Tibial nerve (tissue), 4 donors: ENCODE measurements around the gene PMPCA. TPM values are rescaled to one million over a fixed set of nuclear protein-coding genes. Genes with fewer than 3 reads are reported as not detected.

Source experiments
- DNase-seq, 2 donors: peaks; one replicate each; pipeline ENCODE4 v3.0.0-alpha.2; 2019; ENCODE audit warnings: low spot score in 2 of 2
- H3K27ac ChIP-seq, 4 donors: fragments of 200-600 bp; sonication (generic) in 3 of 4; one replicate each; pipeline ENCODE4 v1.5.1; 2017 to 2019; ENCODE audit warnings: mild to moderate bottlenecking in 1 of 4
- H3K27me3 ChIP-seq, 2 donors: fragments of 200-600 bp; sonication (generic) in 1 of 2; one replicate each; pipeline versions ENCODE4 v1.5.1 to v1.6.0; 2017 to 2019
- H3K36me3 ChIP-seq, 3 donors: fragments of 200-600 bp; sonication (generic); one replicate each; pipeline ENCODE4 v1.5.1; 2018 to 2019
- H3K4me1 ChIP-seq, 4 donors: fragments of 200-600 bp; sonication (generic) in 3 of 4; one replicate each; pipeline ENCODE4 v1.5.1; 2017 to 2019
- H3K4me3 ChIP-seq, 4 donors: fragments of 200-600 bp; sonication (generic) in 3 of 4; one replicate each; pipeline ENCODE4 v1.5.1; 2017 to 2019; ENCODE audit warnings: mild to moderate bottlenecking in 1 of 4, moderate library complexity in 1 of 4
- H3K9me3 ChIP-seq, 4 donors: fragments of 200-600 bp; sonication (generic) in 3 of 4; one replicate each; pipeline ENCODE4 v1.5.1; 2017 to 2019
- EP300 ChIP-seq, 2 donors: sonication (generic); formaldehyde crosslinking; IDR thresholded peaks; one replicate each; pipeline ENCODE4 v1.6.1; 2017; ENCODE audit warnings: antibody characterized with exemption in 2 of 2, mild to moderate bottlenecking in 1 of 2
- POLR2A ChIP-seq, 2 donors: fragments of 450-650 bp; IDR thresholded peaks; one replicate each; pipeline ENCODE4 v1.6.1; 2017; ENCODE audit warnings: antibody characterized with exemption in 2 of 2, mild to moderate bottlenecking in 2 of 2, moderate library complexity in 2 of 2
- WGBS, 2 donors: methylation state at CpG; one replicate each; pipeline ENCODE4 v1.1.5; 2018; 5-methylcytosine and 5-hydroxymethylcytosine counted together
- total RNA-seq, 4 donors: library from RNA; depleted of rRNA; stranded (reverse); fragments of >200 nt; gene quantifications; one replicate each; pipeline ENCODE4 v1.1.0, GENCODE V29; 2016
- TF ChIP-seq, protein P1 (sequence below), 5 experiments: fragments of 200-600 bp in 3 of 5; fragments of 450-650 bp in 2 of 5; sonication (generic) in 3 of 5; IDR thresholded peaks; one replicate each; pipeline ENCODE4 v1.5.1; 2016 to 2019; ENCODE audit warnings: antibody characterized with exemption in 5 of 5, mild to moderate bottlenecking in 3 of 5, moderate library complexity in 2 of 5

Gene PMPCA
- total RNA-seq, 4 donors from 2014 or later = 35.6 to 42.0 (median 39.3) TPM

DNA sequence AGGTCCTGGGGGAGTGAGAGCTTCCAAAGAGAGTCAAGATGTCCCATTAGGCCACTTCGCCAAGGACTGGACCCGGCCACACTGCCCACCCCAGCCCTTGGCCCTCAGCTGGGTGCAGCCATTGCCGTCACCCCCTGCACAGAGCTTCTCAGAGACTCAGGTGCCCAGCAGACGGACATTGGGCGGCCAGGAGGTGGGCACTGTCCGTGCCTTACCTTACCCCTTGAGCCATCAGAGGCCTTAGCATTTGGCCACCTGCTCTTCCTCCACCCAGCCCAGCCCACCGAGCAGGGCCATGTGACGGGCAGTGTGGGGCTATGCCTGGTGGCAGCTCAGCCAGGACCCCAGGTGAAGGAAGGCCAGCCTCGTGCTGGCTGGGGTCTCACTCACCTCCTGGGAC, 43.6 kb upstream of the PMPCA start:
- no peaks in the 10 kb centered on the region for H3K9me3 ChIP-seq
- no peaks in the 10 kb centered on the region for H3K27me3 ChIP-seq
- H3K4me3 ChIP-seq = no peak overlapping the region
- WGBS, 2 donors = 90 to 94% methylated on average over 8 to 9 of the region's 9 CpGs
- TF ChIP-seq POLR2A (IDR thresholded peaks at IDR 0.05) (no peak), EP300 (IDR thresholded peaks at IDR 0.05) (no peak)
- TF ChIP-seq, protein P1, sequence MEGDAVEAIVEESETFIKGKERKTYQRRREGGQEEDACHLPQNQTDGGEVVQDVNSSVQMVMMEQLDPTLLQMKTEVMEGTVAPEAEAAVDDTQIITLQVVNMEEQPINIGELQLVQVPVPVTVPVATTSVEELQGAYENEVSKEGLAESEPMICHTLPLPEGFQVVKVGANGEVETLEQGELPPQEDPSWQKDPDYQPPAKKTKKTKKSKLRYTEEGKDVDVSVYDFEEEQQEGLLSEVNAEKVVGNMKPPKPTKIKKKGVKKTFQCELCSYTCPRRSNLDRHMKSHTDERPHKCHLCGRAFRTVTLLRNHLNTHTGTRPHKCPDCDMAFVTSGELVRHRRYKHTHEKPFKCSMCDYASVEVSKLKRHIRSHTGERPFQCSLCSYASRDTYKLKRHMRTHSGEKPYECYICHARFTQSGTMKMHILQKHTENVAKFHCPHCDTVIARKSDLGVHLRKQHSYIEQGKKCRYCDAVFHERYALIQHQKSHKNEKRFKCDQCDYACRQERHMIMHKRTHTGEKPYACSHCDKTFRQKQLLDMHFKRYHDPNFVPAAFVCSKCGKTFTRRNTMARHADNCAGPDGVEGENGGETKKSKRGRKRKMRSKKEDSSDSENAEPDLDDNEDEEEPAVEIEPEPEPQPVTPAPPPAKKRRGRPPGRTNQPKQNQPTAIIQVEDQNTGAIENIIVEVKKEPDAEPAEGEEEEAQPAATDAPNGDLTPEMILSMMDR (IDR thresholded peaks at IDR 0.05) = no peak
- no peak overlapping the region for H3K27ac ChIP-seq
- H3K36me3 ChIP-seq = peaks cover 0 to 5% (median 0%) of the 10 kb centered on the region in 3 donors
- no peak for DNase-seq
- H3K4me1 ChIP-seq = peaks cover 0 to 34% (median 12%) of the 10 kb centered on the region in 4 donors

DNA sequence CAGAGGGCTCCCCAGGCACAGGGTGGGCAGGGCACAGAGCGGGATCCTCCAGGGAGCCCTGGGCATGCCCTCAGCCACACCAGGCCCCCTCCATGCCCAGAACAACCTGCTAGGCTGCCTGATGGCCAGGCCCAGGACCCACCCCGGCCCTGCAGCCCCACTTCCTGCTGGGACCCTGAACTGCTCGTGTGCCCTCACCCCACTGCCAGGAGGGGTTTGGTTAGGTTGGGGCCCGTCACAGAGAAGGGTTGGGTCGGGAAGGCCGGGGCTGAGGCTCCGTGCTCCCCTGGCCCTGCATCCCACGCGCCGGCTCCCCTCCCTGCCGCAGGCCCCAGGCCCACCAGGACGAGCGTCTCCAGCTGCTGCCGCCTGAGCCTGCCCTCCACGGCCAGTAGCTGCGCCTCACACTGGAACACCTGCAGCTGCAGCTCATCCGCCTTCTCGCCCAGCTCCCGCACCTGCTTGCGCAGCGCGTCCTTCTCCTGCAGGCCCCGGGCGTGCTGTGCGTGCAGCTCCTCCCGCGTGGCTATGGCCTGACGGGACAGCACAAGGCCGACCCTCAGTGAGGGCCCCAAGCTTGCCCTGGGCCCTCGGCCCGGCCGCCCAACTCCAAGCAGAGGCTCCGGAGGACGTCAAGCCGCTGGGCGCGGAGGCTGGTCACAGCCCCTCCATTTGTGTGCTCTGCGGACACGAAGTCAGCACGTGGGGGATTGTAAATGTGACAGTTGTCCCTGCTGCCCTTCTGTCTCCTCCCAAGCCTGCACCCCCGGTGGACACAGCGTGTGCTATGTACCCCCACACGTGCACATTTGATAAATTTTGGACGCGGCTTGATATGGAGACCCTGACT, 42.9 kb upstream of the PMPCA start:
- no peak for DNase-seq
- 80 to 85% methylated on average over 42 to 44 of the region's 45 CpGs for WGBS, 2 donors
- peaks cover 0 to 5% (median 0%) of the 10 kb centered on the region in 3 donors for H3K36me3 ChIP-seq
- H3K27me3 ChIP-seq = no peaks in the 10 kb centered on the region
- H3K4me3 ChIP-seq = no peak overlapping the region
- peaks cover 0 to 34% (median 11%) of the 10 kb centered on the region in 4 donors for H3K4me1 ChIP-seq
- no peaks in the 10 kb centered on the region for H3K9me3 ChIP-seq
- TF ChIP-seq, protein P1 (IDR thresholded peaks at IDR 0.05) = no peak
- TF ChIP-seq EP300 (IDR thresholded peaks at IDR 0.05) (no peak), POLR2A (IDR thresholded peaks at IDR 0.05) (no peak)
- no peak overlapping the region for H3K27ac ChIP-seq

DNA sequence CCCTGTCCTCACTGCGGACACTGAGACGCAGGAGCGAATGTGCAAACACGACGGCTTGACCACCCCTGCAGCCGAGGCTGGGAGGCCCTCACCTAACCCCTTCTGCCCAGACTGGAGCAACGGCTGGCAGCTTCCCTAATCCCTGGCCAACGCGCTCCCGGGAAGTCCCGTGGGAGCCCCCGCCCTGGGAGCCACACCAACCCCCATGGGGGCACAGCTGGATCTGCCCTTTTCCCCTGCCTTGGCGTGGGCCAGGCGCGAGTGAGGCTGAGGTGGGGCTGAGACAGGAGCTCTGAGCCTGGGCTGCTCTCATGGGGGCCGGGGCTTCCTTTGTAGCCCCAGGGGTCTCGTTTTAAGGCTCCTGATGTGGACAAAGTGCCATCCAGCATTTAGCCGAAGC, 42.3 kb upstream of the PMPCA start:
- Histone ChIP-seq H3K36me3 (peaks cover 0 to 5% (median 0%) of the 10 kb centered on the region in 3 donors), H3K4me1 (peaks cover 0 to 35% (median 11%) of the 10 kb centered on the region in 4 donors), H3K27me3 (no peaks in the 10 kb centered on the region), H3K27ac (no peak overlapping the region), H3K9me3 (no peaks in the 10 kb centered on the region), H3K4me3 (no peak overlapping the region)
- DNase-seq = no peak
- TF ChIP-seq, protein P1 (IDR thresholded peaks at IDR 0.05) = no peak
- TF ChIP-seq POLR2A (IDR thresholded peaks at IDR 0.05) (no peak), EP300 (IDR thresholded peaks at IDR 0.05) (no peak)
- WGBS, 2 donors = 53 to 68% methylated on average over 8 to 13 of the region's 18 CpGs

DNA sequence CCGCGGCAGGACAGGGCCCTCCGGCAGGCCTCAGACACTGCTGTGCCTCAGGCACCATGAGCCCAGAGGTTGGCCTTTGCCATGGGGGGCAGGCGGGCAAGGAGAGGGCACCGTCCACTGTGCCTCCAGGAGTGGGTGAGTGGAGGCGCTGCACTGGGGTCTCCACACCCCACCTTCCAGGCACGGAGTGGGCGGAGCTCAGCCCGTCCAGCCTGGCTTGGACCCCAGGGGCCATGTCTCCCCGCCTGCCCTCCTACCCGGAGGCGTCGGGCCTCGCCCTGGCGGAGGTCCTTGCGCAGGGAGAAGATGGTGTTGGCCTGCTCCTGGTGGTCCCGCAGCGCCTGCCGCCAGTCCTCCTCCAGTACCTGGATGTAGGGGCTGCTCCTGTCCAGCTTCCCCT, 40.4 kb upstream of the PMPCA start:
- H3K4me3 ChIP-seq = no peak overlapping the region
- no peaks in the 10 kb centered on the region for H3K9me3 ChIP-seq
- no peak for TF ChIP-seq POLR2A (IDR thresholded peaks at IDR 0.05)
- TF ChIP-seq, protein P1 (IDR thresholded peaks at IDR 0.05) = no peak
- H3K27ac ChIP-seq = no peak overlapping the region
- H3K27me3 ChIP-seq = no peaks in the 10 kb centered on the region
- peaks cover 0 to 29% (median 9%) of the 10 kb centered on the region in 4 donors for H3K4me1 ChIP-seq
- DNase-seq = no peak
- 78 to 84% methylated on average over 6 to 13 of the region's 19 CpGs for WGBS, 2 donors
- peaks cover 0 to 18% (median 0%) of the 10 kb centered on the region in 3 donors for H3K36me3 ChIP-seq
